ENCODE data around the gene NKX2-4.

Gene NKX2-4

GRCh38 chr20:21360705-21361104 is 36.6 kb downstream of the NKX2-4 start:
- DNase-seq (ENCODE audit: low read depth): no peak

GRCh38 chr20:21358737-21359136 is 38.6 kb downstream of the NKX2-4 start:
- no peak for DNase-seq (ENCODE audit: low read depth)

- no peak for DNase-seq (ENCODE audit: low read depth)
Measured at GRCh38 chr20:21357844-21358243, 39.5 kb downstream of the NKX2-4 start.

GRCh38 chr20:21356386-21356785 is 40.9 kb downstream of the NKX2-4 start:
- DNase-seq (ENCODE audit: low read depth): no peak

GRCh38 chr20:21355981-21356380 is 41.3 kb downstream of the NKX2-4 start:
- no peak for DNase-seq (ENCODE audit: low read depth)

- no peak for DNase-seq (ENCODE audit: low read depth)
Measured at GRCh38 chr20:21353236-21353635, 44.1 kb downstream of the NKX2-4 start.

GRCh38 chr20:21352703-21353102 is 44.6 kb downstream of the NKX2-4 start:
- no peak for DNase-seq (ENCODE audit: low read depth)

Data from stimulated activated CD8-positive, alpha-beta memory T cell treated with anti-CD3 and anti-CD28 coated beads, Interleukin-12 subunit alpha, Interleukin-12 subunit beta, amount 100 ng/mL, for 4 hours (primary cell).